ENCODE results near the gene ZNF680. TPM values are rescaled to one million over a fixed set of nuclear protein-coding genes. Genes with fewer than 3 reads are reported as not detected.
"Not testable (repeated sequence)": the region's sequence is repeated elsewhere in the genome, so short reads cannot be mapped to it uniquely, and the experiment has no call there.

The ZNF680 gene
- total RNA-seq, 4 donors from 2014 or later: 72.4 to 86.1 (median 84.1) TPM

DNA sequence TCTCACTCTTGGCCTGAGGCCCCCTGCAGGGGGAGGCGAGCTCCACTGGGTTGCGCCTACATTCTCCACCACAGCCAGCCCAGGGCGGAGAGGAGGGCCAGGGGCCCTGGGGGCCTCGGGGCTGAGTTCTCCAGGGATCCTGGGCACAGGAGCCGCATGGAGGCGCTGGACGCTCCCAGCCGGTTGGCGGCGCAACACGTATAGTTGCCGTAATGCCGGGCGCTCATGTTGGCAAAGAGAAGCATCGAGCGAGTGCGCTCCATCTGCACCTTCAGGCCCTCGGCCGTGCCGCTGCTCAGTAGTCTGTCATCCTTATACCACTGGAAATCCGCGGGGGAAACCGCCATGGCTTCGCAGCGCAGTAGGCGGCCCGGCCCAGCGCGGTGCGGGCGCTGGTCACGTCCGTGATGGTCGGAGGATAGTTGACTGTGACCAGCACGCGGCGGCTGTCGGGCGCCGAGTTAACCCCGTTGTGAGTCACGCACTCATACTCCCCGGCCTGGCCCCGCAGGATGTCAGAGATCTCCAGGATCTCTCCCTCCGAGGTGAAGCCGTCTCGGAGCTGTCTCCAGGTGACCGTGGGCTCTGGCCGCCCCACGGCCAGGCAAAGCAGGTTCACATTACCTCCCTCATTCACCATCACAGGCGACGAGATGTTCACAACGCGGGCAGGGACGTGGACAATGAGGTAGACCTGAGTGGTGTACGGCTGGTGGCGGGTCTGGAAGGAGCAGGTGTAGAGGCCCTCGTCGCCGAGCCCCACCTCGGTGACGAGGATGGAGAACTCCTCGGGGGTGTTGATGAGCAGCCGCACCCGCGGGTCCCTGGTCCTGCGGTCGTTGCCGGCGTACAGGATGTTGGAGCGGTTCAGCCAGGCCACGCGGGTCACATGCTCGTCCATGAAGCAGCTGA lies 6.8 kb upstream of the ZNF680 start:
- peaks cover 0 to 14% of the 10 kb centered on the region in 2 donors for H3K4me1 ChIP-seq
- WGBS, 2 donors: 6 to 20% methylated on average over 11 to 20 of the region's 74 CpGs
- H3K27me3 ChIP-seq; H3K36me3 ChIP-seq; H3K9me3 ChIP-seq; H3K27ac ChIP-seq; intact Hi-C loops (cut with DNase I): not testable (repeated sequence)
- peak; percentile 44 to 49 for DNase-seq
- TF ChIP-seq, protein P1, sequence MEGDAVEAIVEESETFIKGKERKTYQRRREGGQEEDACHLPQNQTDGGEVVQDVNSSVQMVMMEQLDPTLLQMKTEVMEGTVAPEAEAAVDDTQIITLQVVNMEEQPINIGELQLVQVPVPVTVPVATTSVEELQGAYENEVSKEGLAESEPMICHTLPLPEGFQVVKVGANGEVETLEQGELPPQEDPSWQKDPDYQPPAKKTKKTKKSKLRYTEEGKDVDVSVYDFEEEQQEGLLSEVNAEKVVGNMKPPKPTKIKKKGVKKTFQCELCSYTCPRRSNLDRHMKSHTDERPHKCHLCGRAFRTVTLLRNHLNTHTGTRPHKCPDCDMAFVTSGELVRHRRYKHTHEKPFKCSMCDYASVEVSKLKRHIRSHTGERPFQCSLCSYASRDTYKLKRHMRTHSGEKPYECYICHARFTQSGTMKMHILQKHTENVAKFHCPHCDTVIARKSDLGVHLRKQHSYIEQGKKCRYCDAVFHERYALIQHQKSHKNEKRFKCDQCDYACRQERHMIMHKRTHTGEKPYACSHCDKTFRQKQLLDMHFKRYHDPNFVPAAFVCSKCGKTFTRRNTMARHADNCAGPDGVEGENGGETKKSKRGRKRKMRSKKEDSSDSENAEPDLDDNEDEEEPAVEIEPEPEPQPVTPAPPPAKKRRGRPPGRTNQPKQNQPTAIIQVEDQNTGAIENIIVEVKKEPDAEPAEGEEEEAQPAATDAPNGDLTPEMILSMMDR (IDR thresholded peaks at IDR 0.05): peak in 3 of 6 experiments; percentile 19 to 41 (median 28)
- H3K4me3 ChIP-seq (replicated peaks in 1 of 3): peak overlapping the region in 2 of 3 donors; percentile 50 to 58

DNA sequence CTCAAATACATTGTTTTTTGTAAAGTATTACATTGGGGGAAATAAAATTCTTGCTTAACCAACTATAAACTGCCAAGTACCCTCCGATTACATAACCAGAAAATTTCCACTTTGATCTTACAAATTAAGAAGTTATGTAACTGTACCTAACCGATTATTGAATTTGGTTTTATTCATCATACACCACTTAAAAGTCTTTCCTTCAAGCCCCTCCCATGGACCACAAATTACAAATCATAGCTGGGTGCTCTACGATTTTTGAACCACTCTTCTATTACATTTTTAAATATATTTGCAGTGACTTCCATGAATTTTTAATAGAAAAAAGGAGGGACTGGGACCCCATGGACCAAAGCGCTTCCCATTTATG lies 630 bp downstream of the ZNF680 start:
- TF ChIP-seq, protein P1 (IDR thresholded peaks at IDR 0.05): no peak
- no peak for TF ChIP-seq POLR2A (IDR thresholded peaks at IDR 0.05)
- WGBS, 2 donors: 12 to 14% methylated on average over 4 of the region's 4 CpGs
- Histone ChIP-seq H3K27ac (peak overlapping the region; percentile 85 to 93 (median 87)), H3K27me3 (no peaks in the 10 kb centered on the region), H3K9me3 (no peaks in the 10 kb centered on the region), H3K4me3 (replicated peaks in 1 of 3) (peak overlapping the region; percentile 53 to 83 (median 77)), H3K36me3 (no peaks in the 10 kb centered on the region), H3K4me1 (peaks cover 35 to 43% of the 10 kb centered on the region in 2 donors)
- intact Hi-C loops (cut with DNase I): no loop called here
- no peak for DNase-seq

DNA sequence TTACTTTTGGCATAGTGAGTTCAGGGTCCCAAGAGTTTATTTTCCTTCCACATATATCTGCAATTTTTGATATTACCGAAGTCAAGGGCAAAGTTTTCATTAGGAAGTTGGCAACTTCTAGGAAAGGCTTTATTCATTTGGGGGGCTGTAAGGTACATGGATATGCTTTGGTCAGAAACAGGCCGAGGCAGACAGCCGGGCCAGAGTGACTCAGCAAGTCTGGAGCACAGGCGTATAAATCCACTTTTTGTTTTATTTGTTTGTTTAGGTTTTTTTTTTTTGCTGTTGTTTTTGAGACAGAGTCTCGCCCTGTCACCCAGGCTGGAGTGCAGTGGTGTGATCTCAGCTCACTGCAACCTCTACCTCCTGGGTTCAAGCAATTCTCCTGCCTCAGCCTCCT lies 3.7 kb downstream of the ZNF680 start:
- peak in 1 of 2 donors; percentile 30 for TF ChIP-seq POLR2A (IDR thresholded peaks at IDR 0.05)
- TF ChIP-seq, protein P1 (IDR thresholded peaks at IDR 0.05): no peak
- H3K4me1 ChIP-seq: peaks cover 52 to 65% of the 10 kb centered on the region in 2 donors
- 24 to 43% methylated on average over 5 of the region's 5 CpGs for WGBS, 2 donors

DNA sequence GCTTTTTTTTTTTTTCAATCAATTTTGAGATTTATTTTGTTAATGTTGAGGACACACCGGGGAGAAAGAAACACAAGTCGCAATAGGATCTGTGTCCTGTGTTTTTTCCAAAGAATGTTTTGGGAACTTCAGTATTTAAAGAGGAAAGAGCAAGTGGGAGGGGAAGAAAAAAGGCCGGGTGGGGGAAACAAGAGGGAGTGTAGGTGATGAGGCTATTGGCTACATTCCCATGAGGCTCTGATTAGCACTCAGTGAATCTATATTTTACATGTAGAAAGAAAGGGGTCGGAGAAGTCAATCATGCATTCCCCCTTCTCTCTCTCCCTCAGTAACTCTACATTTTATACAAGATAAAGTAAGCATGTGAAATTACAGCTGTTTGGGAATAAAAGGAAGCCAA lies 4.1 kb downstream of the ZNF680 start:
- WGBS, 2 donors: 27% methylated on average over 4 of the region's 4 CpGs
- H3K4me3 ChIP-seq (replicated peaks in 1 of 3): no peak overlapping the region

More for the DNA sequence above, 3.7 kb downstream of the ZNF680 start:
- no peaks in the 10 kb centered on the region for H3K36me3 ChIP-seq
- H3K9me3 ChIP-seq: no peaks in the 10 kb centered on the region
- peak; percentile 61 to 70 for DNase-seq
- intact Hi-C loops (cut with DNase I): no loop called here
- no peaks in the 10 kb centered on the region for H3K27me3 ChIP-seq
- peak overlapping the region; percentile 74 to 92 (median 89) for H3K27ac ChIP-seq
- H3K4me3 ChIP-seq (replicated peaks in 1 of 3): no peak overlapping the region

More for the DNA sequence above, 4.1 kb downstream of the ZNF680 start:
- Histone ChIP-seq H3K27me3 (no peaks in the 10 kb centered on the region), H3K27ac (peak overlapping the region; percentile 74 to 92 (median 89)), H3K4me1 (peaks cover 52 to 67% of the 10 kb centered on the region in 2 donors), H3K9me3 (no peaks in the 10 kb centered on the region), H3K36me3 (no peaks in the 10 kb centered on the region)
- no peak for TF ChIP-seq POLR2A (IDR thresholded peaks at IDR 0.05)
- TF ChIP-seq, protein P1 (IDR thresholded peaks at IDR 0.05): no peak
- DNase-seq: no peak
- intact Hi-C loops (cut with DNase I): no loop called here
